ENCODE results near the gene CEP41. TPM values are rescaled to one million over a fixed set of nuclear protein-coding genes. Genes with fewer than 3 reads are reported as not detected.
A peak's percentile ranks its signal among the peaks of the same experiment; 100 is the strongest.

CEP41 gene
- total RNA-seq, 2 donors from 2014 or later = 11.3 to 17.7 TPM

GRCh38 chr7:130372402-130373165 is 68.2 kb downstream of the CEP41 start:
- Mint-ChIP-seq H3K27me3 (no peaks in the 10 kb centered on the region), H3K36me3 (no peaks in the 10 kb centered on the region), H3K4me1 (ENCODE audit: low read depth in 2 of 2) (peaks cover 6 to 8% of the 10 kb centered on the region in 2 donors), H3K9me3 (peaks cover 6% of the 10 kb centered on the region), H3K27ac (no peak overlapping the region), H3K4me3 (no peak overlapping the region)
- ATAC-seq (no peak), DNase-seq (ENCODE audit: low spot score) (no peak)

GRCh38 chr7:130371046-130371445 is 69.8 kb downstream of the CEP41 start:
- DNase-seq (ENCODE audit: low spot score) = no peak
- Mint-ChIP-seq H3K36me3 (no peaks in the 10 kb centered on the region), H3K27ac (no peak overlapping the region), H3K9me3 (peaks cover under 1% of the 10 kb centered on the region), H3K4me1 (ENCODE audit: low read depth in 2 of 2) (peaks cover 6 to 8% of the 10 kb centered on the region in 2 donors), H3K4me3 (no peak overlapping the region), H3K27me3 (no peaks in the 10 kb centered on the region)
- ATAC-seq = no peak

- DNase-seq (ENCODE audit: low spot score) (no peak), ATAC-seq (no peak)
- Mint-ChIP-seq H3K4me3 (no peak overlapping the region), H3K27me3 (no peaks in the 10 kb centered on the region), H3K36me3 (no peaks in the 10 kb centered on the region), H3K9me3 (no peaks in the 10 kb centered on the region), H3K27ac (no peak overlapping the region), H3K4me1 (ENCODE audit: low read depth in 2 of 2) (peaks cover 6 to 8% of the 10 kb centered on the region in 2 donors)
Observed at GRCh38 chr7:130369831-130370550, 70.8 kb downstream of the CEP41 start.

GRCh38 chr7:130369110-130369711 is 71.6 kb downstream of the CEP41 start:
- H3K36me3 Mint-ChIP-seq = no peaks in the 10 kb centered on the region
- H3K4me3 Mint-ChIP-seq = no peak overlapping the region
- H3K9me3 Mint-ChIP-seq = no peaks in the 10 kb centered on the region
- H3K4me1 Mint-ChIP-seq (ENCODE audit: low read depth in 2 of 2) = peaks cover 6 to 8% of the 10 kb centered on the region in 2 donors
- DNase-seq (ENCODE audit: low spot score) (no peak), ATAC-seq (no peak)
- H3K27ac Mint-ChIP-seq = no peak overlapping the region
- H3K27me3 Mint-ChIP-seq = no peaks in the 10 kb centered on the region

- ATAC-seq = no peak
- DNase-seq (ENCODE audit: low spot score) = no peak
- no peak overlapping the region for H3K27ac Mint-ChIP-seq
- no peaks in the 10 kb centered on the region for H3K9me3 Mint-ChIP-seq
- H3K36me3 Mint-ChIP-seq = no peaks in the 10 kb centered on the region
- H3K4me3 Mint-ChIP-seq = no peak overlapping the region
- peaks cover 6 to 8% of the 10 kb centered on the region in 2 donors for H3K4me1 Mint-ChIP-seq (ENCODE audit: low read depth in 2 of 2)
- H3K27me3 Mint-ChIP-seq = no peaks in the 10 kb centered on the region
Observed at GRCh38 chr7:130367836-130368746, 72.7 kb downstream of the CEP41 start.

- no peak for DNase-seq (ENCODE audit: low spot score)
- Mint-ChIP-seq H3K9me3 (no peaks in the 10 kb centered on the region), H3K4me3 (no peak overlapping the region), H3K27me3 (no peaks in the 10 kb centered on the region), H3K36me3 (no peaks in the 10 kb centered on the region), H3K4me1 (ENCODE audit: low read depth in 2 of 2) (peaks cover 6 to 8% of the 10 kb centered on the region in 2 donors), H3K27ac (no peak overlapping the region)
- ATAC-seq = no peak
Observed at GRCh38 chr7:130367088-130367755, 73.6 kb downstream of the CEP41 start.

GRCh38 chr7:130366564-130366963 is 74.3 kb downstream of the CEP41 start:
- H3K9me3 Mint-ChIP-seq = no peaks in the 10 kb centered on the region
- ATAC-seq = no peak
- no peaks in the 10 kb centered on the region for H3K36me3 Mint-ChIP-seq
- H3K27me3 Mint-ChIP-seq = no peaks in the 10 kb centered on the region
- H3K27ac Mint-ChIP-seq = no peak overlapping the region
- no peak for DNase-seq (ENCODE audit: low spot score)
- peaks cover 6 to 8% of the 10 kb centered on the region in 2 donors for H3K4me1 Mint-ChIP-seq (ENCODE audit: low read depth in 2 of 2)
- H3K4me3 Mint-ChIP-seq = no peak overlapping the region

- Mint-ChIP-seq H3K4me1 (ENCODE audit: low read depth in 2 of 2) (peaks cover 6 to 8% of the 10 kb centered on the region in 2 donors), H3K9me3 (no peaks in the 10 kb centered on the region), H3K4me3 (no peak overlapping the region), H3K27ac (no peak overlapping the region), H3K36me3 (no peaks in the 10 kb centered on the region), H3K27me3 (peaks cover 0 to under 1% of the 10 kb centered on the region in 2 donors)
- no peak for DNase-seq (ENCODE audit: low spot score)
- no peak for ATAC-seq
Observed at GRCh38 chr7:130365511-130366441, 75.0 kb downstream of the CEP41 start.

- ATAC-seq = no peak
- Mint-ChIP-seq H3K4me1 (ENCODE audit: low read depth in 2 of 2) (peaks cover 6 to 8% of the 10 kb centered on the region in 2 donors), H3K9me3 (peaks cover 3% of the 10 kb centered on the region), H3K27ac (no peak overlapping the region), H3K27me3 (peaks cover 0 to 6% of the 10 kb centered on the region in 2 donors), H3K36me3 (no peaks in the 10 kb centered on the region), H3K4me3 (no peak overlapping the region)
- DNase-seq (ENCODE audit: low spot score) = no peak
Observed at GRCh38 chr7:130365088-130365487, 75.7 kb downstream of the CEP41 start.

- peaks cover 3% of the 10 kb centered on the region for H3K9me3 Mint-ChIP-seq
- H3K36me3 Mint-ChIP-seq = no peaks in the 10 kb centered on the region
- no peak overlapping the region for H3K27ac Mint-ChIP-seq
- DNase-seq (ENCODE audit: low spot score) (no peak), ATAC-seq (no peak)
- no peak overlapping the region for H3K4me3 Mint-ChIP-seq
- peaks cover 3% of the 10 kb centered on the region in 2 donors for H3K4me1 Mint-ChIP-seq (ENCODE audit: low read depth in 2 of 2)
- peaks cover 0 to 6% of the 10 kb centered on the region in 2 donors for H3K27me3 Mint-ChIP-seq
Observed at GRCh38 chr7:130364451-130364850, 76.4 kb downstream of the CEP41 start.

GRCh38 chr7:130363026-130363847 is 77.6 kb downstream of the CEP41 start:
- ATAC-seq (peak; percentile 16 to 45), DNase-seq (ENCODE audit: low spot score) (peak; percentile 35)
- Mint-ChIP-seq H3K27me3 (peaks cover 0 to 6% of the 10 kb centered on the region in 2 donors), H3K9me3 (peaks cover 3% of the 10 kb centered on the region), H3K27ac (no peak overlapping the region), H3K36me3 (no peaks in the 10 kb centered on the region), H3K4me3 (no peak overlapping the region), H3K4me1 (ENCODE audit: low read depth in 2 of 2) (no peaks in the 10 kb centered on the region)

Data from natural killer cell treated with Interleukin-12 subunit alpha and Interleukin-12 subunit beta and Interleukin-15 and Interleukin-18, amount 100 ng/mL, for 72 hours (primary cell).